SK-N-SH treated with all-trans-retinoic acid at 6 μM for 48 hours (cell line): ENCODE results near the gene PNPLA3.

Source experiments
- ATAC-seq: fragments of 200-7000 bp; cut with Tn5 transposase; 3 replicates; pipeline ENCODE4 v1.9.1; 2020; ENCODE audit warnings: mild to moderate bottlenecking, moderate library complexity
- ARNTL ChIP-seq: fragments of 450-650 bp; formaldehyde crosslinking; IDR thresholded peaks from 2 replicates; pipeline ENCODE4 v1.5.0; 2020; ENCODE audit warnings: low read depth, mild to moderate bottlenecking, moderate library complexity, borderline replicate concordance
- BACH2 ChIP-seq: fragments of 250-450 bp; sonication (Bioruptor Pico); IDR thresholded peaks from 2 replicates; pipeline ENCODE4 v1.9.0; 2021; ENCODE audit warnings: mild to moderate bottlenecking, borderline replicate concordance
- CREB5 ChIP-seq: fragments of 250-450 bp; sonication (Bioruptor Pico); IDR thresholded peaks from 2 replicates; pipeline ENCODE4 v1.5.1; 2020; ENCODE audit warnings: low read depth, mild to moderate bottlenecking, moderate library complexity
- CSDC2 ChIP-seq: fragments of 250-450 bp; sonication (Bioruptor Pico); IDR thresholded peaks from 2 replicates; pipeline ENCODE4 v1.5.0; 2020; ENCODE audit warnings: mild to moderate bottlenecking, moderate library complexity
- ESRRG ChIP-seq: fragments of 250-450 bp; sonication (Bioruptor Pico); IDR thresholded peaks from 2 replicates; pipeline ENCODE4 v1.6.1; 2021; ENCODE audit warnings: mild to moderate bottlenecking
- GLIS3 ChIP-seq: fragments of 250-450 bp; sonication (Bioruptor Pico); IDR thresholded peaks from 2 replicates; pipeline ENCODE4 v1.5.0; 2020; ENCODE audit warnings: mild to moderate bottlenecking, moderate library complexity
- ISL1 ChIP-seq: fragments of 250-450 bp; sonication (Bioruptor Pico); IDR thresholded peaks from 2 replicates; pipeline ENCODE4 v2.1.2; 2022; ENCODE audit warnings: mild to moderate bottlenecking, moderate library complexity
- OSR1 ChIP-seq: fragments of 250-450 bp; sonication (Bioruptor Pico); IDR thresholded peaks from 2 replicates; pipeline ENCODE4 v1.8.0; 2022; ENCODE audit warnings: moderate library complexity, mild to moderate bottlenecking, inconsistent platforms
- PATZ1 ChIP-seq: fragments of 250-450 bp; sonication (Bioruptor Pico); IDR thresholded peaks from 2 replicates; pipeline ENCODE4 v1.8.0; 2020; ENCODE audit warnings: mild to moderate bottlenecking, moderate library complexity, borderline replicate concordance
- POU6F1 ChIP-seq: fragments of 250-450 bp; sonication (Bioruptor Pico); IDR thresholded peaks from 2 replicates; pipeline ENCODE4 v1.8.0; 2021; ENCODE audit warnings: low read depth, mild to moderate bottlenecking, moderate library complexity, borderline replicate concordance
- PPARA ChIP-seq: fragments of 250-450 bp; sonication (Bioruptor Pico); IDR thresholded peaks from 2 replicates; pipeline ENCODE4 v1.5.0; 2020; ENCODE audit warnings: mild to moderate bottlenecking, borderline replicate concordance
- RARB ChIP-seq: fragments of 250-450 bp; sonication (Bioruptor Pico); IDR thresholded peaks from 2 replicates; pipeline ENCODE4 v1.8.0; 2021; ENCODE audit warnings: mild to moderate bottlenecking, moderate library complexity
- SNAI2 ChIP-seq: fragments of 250-450 bp; sonication (Bioruptor Pico); IDR thresholded peaks from 2 replicates; pipeline ENCODE4 v1.5.0; 2020; ENCODE audit warnings: mild to moderate bottlenecking, moderate library complexity
- TCF4 ChIP-seq: fragments of 250-450 bp; sonication (Bioruptor Pico); IDR thresholded peaks from 2 replicates; pipeline ENCODE4 v1.8.0; 2021; ENCODE audit warnings: mild to moderate bottlenecking, moderate library complexity, borderline replicate concordance
- TOX ChIP-seq: fragments of 250-450 bp; sonication (Bioruptor Pico); IDR thresholded peaks from 2 replicates; pipeline ENCODE4 v1.8.0; 2021; ENCODE audit warnings: mild to moderate bottlenecking, moderate library complexity, borderline replicate concordance
- ZFP3 ChIP-seq: fragments of 250-450 bp; sonication (Bioruptor Pico); IDR thresholded peaks from 2 replicates; pipeline ENCODE4 v1.5.0; 2020; ENCODE audit warnings: mild to moderate bottlenecking, moderate library complexity
- ZFP30 ChIP-seq: fragments of 450-650 bp; formaldehyde crosslinking; IDR thresholded peaks from 2 replicates; pipeline ENCODE4 v1.5.0; 2022; ENCODE audit warnings: mild to moderate bottlenecking, moderate library complexity
- ZNF565 ChIP-seq: fragments of 450-650 bp; formaldehyde crosslinking; conservative IDR thresholded peaks from 2 replicates; pipeline ENCODE4 v1.5.0; 2020; ENCODE audit warnings: low read depth, mild to moderate bottlenecking, moderate library complexity
- ZNF70 ChIP-seq: fragments of 450-650 bp; formaldehyde crosslinking; IDR thresholded peaks from 2 replicates; pipeline ENCODE4 v1.5.0; 2020; ENCODE audit warnings: mild to moderate bottlenecking, moderate library complexity
- ZNF8 ChIP-seq: fragments of 450-650 bp; formaldehyde crosslinking; IDR thresholded peaks from 2 replicates; pipeline ENCODE4 v1.5.0; 2020; ENCODE audit warnings: mild to moderate bottlenecking, moderate library complexity
- TF ChIP-seq, protein P1 (sequence below): fragments of 250-450 bp; sonication (Bioruptor Pico); IDR thresholded peaks from 2 replicates; pipeline ENCODE4 v1.5.1; 2021; ENCODE audit warnings: mild to moderate bottlenecking, moderate library complexity

Gene PNPLA3

GRCh38 chr22:43985532-43985931, 61.9 kb downstream of the PNPLA3 start:
- no peak for ATAC-seq
- TF ChIP-seq RARB (no peak), PATZ1 (CRISPR knock-in tag) (no peak), CSDC2 (no peak), POU6F1 (CRISPR knock-in tag) (no peak), TOX (CRISPR knock-in tag) (no peak), CREB5 (no peak), OSR1 (no peak), ISL1 (CRISPR knock-in tag) (no peak), PPARA (CRISPR knock-in tag) (no peak), ZFP30 (CRISPR knock-in tag) (no peak), TCF4 (CRISPR knock-in tag) (no peak), SNAI2 (CRISPR knock-in tag) (no peak)
- TF ChIP-seq, protein P1, sequence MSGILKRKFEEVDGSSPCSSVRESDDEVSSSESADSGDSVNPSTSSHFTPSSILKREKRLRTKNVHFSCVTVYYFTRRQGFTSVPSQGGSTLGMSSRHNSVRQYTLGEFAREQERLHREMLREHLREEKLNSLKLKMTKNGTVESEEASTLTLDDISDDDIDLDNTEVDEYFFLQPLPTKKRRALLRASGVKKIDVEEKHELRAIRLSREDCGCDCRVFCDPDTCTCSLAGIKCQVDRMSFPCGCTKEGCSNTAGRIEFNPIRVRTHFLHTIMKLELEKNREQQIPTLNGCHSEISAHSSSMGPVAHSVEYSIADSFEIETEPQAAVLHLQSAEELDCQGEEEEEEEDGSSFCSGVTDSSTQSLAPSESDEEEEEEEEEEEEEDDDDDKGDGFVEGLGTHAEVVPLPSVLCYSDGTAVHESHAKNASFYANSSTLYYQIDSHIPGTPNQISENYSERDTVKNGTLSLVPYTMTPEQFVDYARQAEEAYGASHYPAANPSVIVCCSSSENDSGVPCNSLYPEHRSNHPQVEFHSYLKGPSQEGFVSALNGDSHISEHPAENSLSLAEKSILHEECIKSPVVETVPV (CRISPR knock-in tag): no peak

DNA sequence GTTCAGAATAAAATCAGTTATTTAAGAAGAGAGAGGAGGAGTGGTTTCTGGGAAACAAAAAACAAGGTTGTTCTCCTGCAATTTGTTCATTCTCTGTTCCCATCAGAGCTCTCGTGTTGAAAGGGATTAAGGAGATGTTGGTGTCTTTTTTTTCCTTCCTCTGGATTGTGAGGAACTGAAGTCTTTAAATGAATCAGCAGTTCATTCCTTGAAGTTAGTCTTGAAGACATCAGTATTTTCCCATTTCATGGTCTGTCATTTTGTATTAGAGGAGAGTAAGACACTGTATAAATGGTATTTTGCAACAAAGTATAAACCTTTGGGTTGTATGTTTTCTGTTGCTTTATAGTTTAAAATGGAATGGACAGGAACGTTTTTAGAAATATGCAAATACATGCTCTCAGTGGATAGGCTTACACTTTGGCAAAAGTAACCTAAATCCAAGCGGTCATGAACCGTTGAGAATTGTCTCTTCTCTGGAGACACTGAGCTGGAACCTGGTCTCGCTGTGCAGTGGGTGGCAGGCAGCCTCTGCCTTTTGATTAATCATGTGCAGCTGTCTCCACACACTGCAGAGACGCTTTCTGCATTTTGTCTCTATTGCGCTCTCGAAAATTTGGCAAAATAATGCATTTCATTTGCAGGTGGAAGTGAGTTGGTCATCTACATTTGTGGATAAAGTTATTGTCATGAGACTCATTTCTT, 64.7 kb downstream of the PNPLA3 start:
- TF ChIP-seq GLIS3 (CRISPR knock-in tag) (no peak), PATZ1 (CRISPR knock-in tag) (no peak), ESRRG (CRISPR knock-in tag) (no peak), CSDC2 (no peak), ISL1 (CRISPR knock-in tag) (no peak)
- TF ChIP-seq, all 23 proteins: peak for 0
- no peak for ATAC-seq

DNA sequence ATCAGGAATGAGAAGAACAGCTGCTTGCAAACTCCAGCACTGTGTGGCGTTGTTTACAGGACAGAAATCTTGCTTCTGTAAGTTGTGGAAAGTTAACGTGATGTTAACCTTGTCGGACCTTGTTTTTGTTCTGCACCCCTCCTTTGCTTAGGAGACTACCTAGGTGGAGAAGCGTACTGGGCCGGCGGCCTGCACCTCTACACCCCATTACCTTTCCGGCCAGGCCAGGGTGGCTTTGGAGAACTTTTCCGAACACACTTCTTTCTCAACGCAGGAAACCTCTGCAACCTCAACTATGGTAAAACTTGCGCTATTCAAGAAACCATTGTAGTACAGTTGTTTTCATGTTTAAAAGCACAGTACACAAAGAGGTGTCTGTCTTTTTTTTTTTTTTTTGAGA, 65.4 kb downstream of the PNPLA3 start:
- ATAC-seq: no peak
- TF ChIP-seq TCF4 (CRISPR knock-in tag): no peak
- no peak for TF ChIP-seq GLIS3 (CRISPR knock-in tag)
- no peak for TF ChIP-seq BACH2
- TF ChIP-seq ESRRG (CRISPR knock-in tag): no peak
- TF ChIP-seq PATZ1 (CRISPR knock-in tag): no peak
- TF ChIP-seq OSR1: no peak

GRCh38 chr22:43990044-43990443, 66.4 kb downstream of the PNPLA3 start:
- TF ChIP-seq GLIS3 (CRISPR knock-in tag) (no peak), TCF4 (CRISPR knock-in tag) (no peak), ZNF8 (CRISPR knock-in tag) (no peak), OSR1 (no peak), SNAI2 (CRISPR knock-in tag) (no peak), BACH2 (no peak), ZFP30 (CRISPR knock-in tag) (no peak), CSDC2 (no peak), CREB5 (no peak), ISL1 (CRISPR knock-in tag) (no peak), ESRRG (CRISPR knock-in tag) (no peak), ZFP3 (no peak), ZNF70 (no peak), ZNF565 (CRISPR knock-in tag) (no peak), ARNTL (CRISPR knock-in tag) (no peak), TOX (CRISPR knock-in tag) (no peak)
- ATAC-seq: no peak
